Neural cell (in vitro differentiated cells): ENCODE results near the gene DACT2.

Experiments
- CTCF ChIP-seq: fragments of 450-650 bp; IDR thresholded peaks from 2 replicates; pipeline ENCODE4 v1.5.1; 2014; ENCODE audit warnings: antibody characterized with exemption, mild to moderate bottlenecking, moderate library complexity; ENCODE audit not compliant: poor library complexity, severe bottlenecking
- EP300 ChIP-seq: fragments of 450-650 bp; conservative IDR thresholded peaks from 2 replicates; pipeline ENCODE4 v1.6.1; 2014; ENCODE audit warnings: antibody characterized with exemption, mild to moderate bottlenecking, moderate library complexity; ENCODE audit not compliant: poor library complexity, severe bottlenecking
- EZH2 ChIP-seq: fragments of 200-600, 300-800 bp; shearing (Covaris generic), sonication (generic); IDR thresholded peaks from 2 replicates; pipeline ENCODE4 v1.6.1; 2014; ENCODE audit warnings: antibody characterized with exemption, low read length, borderline replicate concordance, mild to moderate bottlenecking; ENCODE audit not compliant: insufficient read depth, poor library complexity, severe bottlenecking
- MXI1 ChIP-seq: fragments of 450-650 bp; conservative IDR thresholded peaks from 2 replicates; pipeline ENCODE4 v1.6.1; 2014; ENCODE audit warnings: antibody characterized with exemption, mild to moderate bottlenecking; ENCODE audit not compliant: poor library complexity, severe bottlenecking
- POLR2AphosphoS5 ChIP-seq: IDR thresholded peaks from 2 replicates; pipeline ENCODE4 v1.6.1; 2012
- TAF1 ChIP-seq: IDR thresholded peaks from 2 replicates; pipeline ENCODE4 v1.6.1; 2012; ENCODE audit warnings: low read depth

GRCh38 chr6:168368066-168368820 lies 48.7 kb upstream of the DACT2 start:
- no peak for TF ChIP-seq CTCF
- no peak for TF ChIP-seq EP300
- no peak for TF ChIP-seq POLR2AphosphoS5
- TF ChIP-seq TAF1: no peak
- TF ChIP-seq MXI1: no peak
- TF ChIP-seq EZH2: no peak
